Dermis blood vessel endothelial cell (primary cell): ENCODE data around the gene AFTPH. TPM values are rescaled to one million over a fixed set of nuclear protein-coding genes. Genes with fewer than 3 reads are reported as not detected.

Experiments used
- DNase-seq: peaks from one replicate; pipeline ENCODE4 v3.0.0; 2010
- total RNA-seq: library from RNA; depleted of rRNA; stranded (reverse); fragments of >200 nt; gene quantifications from 2 replicates; pipeline ENCODE4 v1.2.3, GENCODE V29; 2014

The AFTPH gene
- total RNA-seq, 1 donor from 2014 or later = 48.0 TPM

- DNase-seq = no peak
These were observed 89.1 kb downstream of the AFTPH start for GRCh38 chr2:64613276-64613675.

- no peak for DNase-seq
These were observed 91.2 kb downstream of the AFTPH start for GRCh38 chr2:64615192-64615763.

- DNase-seq = no peak
These were observed 91.9 kb downstream of the AFTPH start for GRCh38 chr2:64615844-64616536.

GRCh38 chr2:64617631-64618151, 93.6 kb downstream of the AFTPH start:
- no peak for DNase-seq

GRCh38 chr2:64620661-64621060, 96.5 kb downstream of the AFTPH start:
- DNase-seq = no peak

- DNase-seq = peak; percentile 68
These were observed 98.5 kb downstream of the AFTPH start for GRCh38 chr2:64622443-64623241.

- DNase-seq = no peak
These were observed 99.2 kb downstream of the AFTPH start for GRCh38 chr2:64623242-64623850.

- no peak for DNase-seq
These were observed 100.0 kb downstream of the AFTPH start for GRCh38 chr2:64624108-64624610.

GRCh38 chr2:64624862-64625261, 100.7 kb downstream of the AFTPH start:
- DNase-seq = no peak

GRCh38 chr2:64625299-64626145, 101.4 kb downstream of the AFTPH start:
- DNase-seq = no peak

- no peak for DNase-seq
These were observed 102.2 kb downstream of the AFTPH start for GRCh38 chr2:64626146-64626809.

- no peak for DNase-seq
These were observed 103.0 kb downstream of the AFTPH start for GRCh38 chr2:64626963-64627760.

- no peak for DNase-seq
These were observed 104.0 kb downstream of the AFTPH start for GRCh38 chr2:64627860-64628841.

- DNase-seq = no peak
These were observed 105.2 kb downstream of the AFTPH start for GRCh38 chr2:64629329-64629781.

- DNase-seq = no peak
These were observed 105.7 kb downstream of the AFTPH start for GRCh38 chr2:64629875-64630274.

GRCh38 chr2:64630752-64631151, 106.6 kb downstream of the AFTPH start:
- no peak for DNase-seq

GRCh38 chr2:64631771-64632170, 107.6 kb downstream of the AFTPH start:
- no peak for DNase-seq

- DNase-seq = no peak
These were observed 109.0 kb downstream of the AFTPH start for GRCh38 chr2:64632835-64633819.
